Testis (tissue), 2 donors: Measurements from ENCODE around the gene PTPRN2.

Experiments used
- CTCF ChIP-seq, 3 experiments: fragments of 450-650 bp in 2 of 3; fragments of 200-600 bp in 1 of 3; sonication (generic) in 1 of 3; IDR thresholded peaks; one replicate each; pipeline ENCODE4 v1.5.1; 2016 to 2019; ENCODE audit warnings: antibody characterized with exemption in 3 of 3, mild to moderate bottlenecking in 2 of 3, moderate library complexity in 1 of 3
- POLR2A ChIP-seq: fragments of 450-650 bp; IDR thresholded peaks from one replicate; pipeline ENCODE4 v1.6.1; 2017; ENCODE audit warnings: antibody characterized with exemption, mild to moderate bottlenecking, moderate library complexity

- TF ChIP-seq CTCF (IDR thresholded peaks at IDR 0.05) = no peak
- no peak for TF ChIP-seq POLR2A
Observed at GRCh38 chr7:158609313-158609974, 21.8 kb upstream of the PTPRN2 start.
